ENCODE data around the gene TNFRSF17. TPM values are rescaled to one million over a fixed set of nuclear protein-coding genes. Genes with fewer than 3 reads are reported as not detected.

The TNFRSF17 gene
- total RNA-seq, 4 donors from 2014 or later = not detected

DNA sequence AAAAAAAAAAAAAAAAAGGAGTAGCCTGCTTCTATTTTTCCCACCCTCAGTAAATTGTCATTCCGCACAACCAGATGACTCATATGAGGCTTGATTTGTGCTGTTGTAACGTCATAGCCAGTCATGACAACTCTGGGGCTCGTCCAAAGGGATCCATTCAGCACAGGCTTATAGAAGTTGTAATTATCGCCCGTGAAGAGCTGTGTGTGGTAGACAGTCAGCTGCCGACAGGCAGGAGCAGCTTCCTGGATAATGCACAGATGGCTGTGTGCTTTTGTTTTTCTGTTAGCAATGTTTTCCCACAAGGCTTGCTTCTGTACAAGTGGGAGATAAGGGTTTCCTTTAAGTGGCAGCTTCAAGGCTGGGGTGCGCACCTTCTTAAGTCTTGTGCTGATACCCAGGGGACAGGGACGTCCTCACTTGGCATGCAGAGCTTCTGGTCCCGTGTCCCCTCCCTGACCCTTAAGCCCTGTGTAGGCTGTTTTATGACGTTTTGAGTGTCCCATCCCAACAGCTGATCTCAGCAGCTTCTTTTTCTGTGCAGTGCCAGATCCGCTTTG is 37.5 kb downstream of the TNFRSF17 start:
- Histone ChIP-seq H3K9me3 (no peaks in the 10 kb centered on the region), H3K27ac (peak overlapping the region in 1 of 4 donors; percentile 25), H3K27me3 (no peaks in the 10 kb centered on the region), H3K4me3 (no peak overlapping the region), H3K4me1 (peaks cover 1 to 6% of the 10 kb centered on the region in 2 donors), H3K36me3 (peaks cover 0 to 19% of the 10 kb centered on the region in 2 donors)
- TF ChIP-seq POLR2A (IDR thresholded peaks at IDR 0.05) = no peak
- TF ChIP-seq, protein P1, sequence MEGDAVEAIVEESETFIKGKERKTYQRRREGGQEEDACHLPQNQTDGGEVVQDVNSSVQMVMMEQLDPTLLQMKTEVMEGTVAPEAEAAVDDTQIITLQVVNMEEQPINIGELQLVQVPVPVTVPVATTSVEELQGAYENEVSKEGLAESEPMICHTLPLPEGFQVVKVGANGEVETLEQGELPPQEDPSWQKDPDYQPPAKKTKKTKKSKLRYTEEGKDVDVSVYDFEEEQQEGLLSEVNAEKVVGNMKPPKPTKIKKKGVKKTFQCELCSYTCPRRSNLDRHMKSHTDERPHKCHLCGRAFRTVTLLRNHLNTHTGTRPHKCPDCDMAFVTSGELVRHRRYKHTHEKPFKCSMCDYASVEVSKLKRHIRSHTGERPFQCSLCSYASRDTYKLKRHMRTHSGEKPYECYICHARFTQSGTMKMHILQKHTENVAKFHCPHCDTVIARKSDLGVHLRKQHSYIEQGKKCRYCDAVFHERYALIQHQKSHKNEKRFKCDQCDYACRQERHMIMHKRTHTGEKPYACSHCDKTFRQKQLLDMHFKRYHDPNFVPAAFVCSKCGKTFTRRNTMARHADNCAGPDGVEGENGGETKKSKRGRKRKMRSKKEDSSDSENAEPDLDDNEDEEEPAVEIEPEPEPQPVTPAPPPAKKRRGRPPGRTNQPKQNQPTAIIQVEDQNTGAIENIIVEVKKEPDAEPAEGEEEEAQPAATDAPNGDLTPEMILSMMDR (IDR thresholded peaks at IDR 0.05 in 4 of 5, conservative IDR thresholded peaks at IDR 0.05 in 1 of 5) = no peak
- DNase-seq = no peak
- intact Hi-C loops (cut with DNase I; ENCODE audit: low total_unique reads) = no loop called here
- no peak for ATAC-seq
- in situ Hi-C loops (cut with MboI; ENCODE audit: low sequenced_read_pairs in 4 of 4) = no loop called here

DNA sequence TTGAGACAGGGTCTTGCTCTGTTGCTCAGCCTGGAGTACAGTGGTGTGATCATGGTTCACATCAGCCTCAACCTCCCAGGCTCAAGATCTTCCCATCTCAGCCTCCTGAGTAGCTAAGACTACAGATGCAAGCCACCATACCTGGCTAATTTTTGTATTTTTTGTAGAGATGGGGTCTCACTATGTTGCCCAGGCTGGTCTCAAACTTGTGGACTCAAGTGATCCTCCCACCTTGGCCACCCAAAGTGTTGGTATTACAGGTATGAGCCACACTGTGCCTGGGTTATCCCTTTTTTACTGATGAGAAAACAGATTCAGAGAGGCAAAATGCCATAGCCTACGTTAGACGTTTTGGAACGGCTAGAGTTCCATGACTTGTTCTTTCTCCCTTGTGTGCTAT is 41.6 kb downstream of the TNFRSF17 start:
- no peak for ATAC-seq
- Histone ChIP-seq H3K27me3 (no peaks in the 10 kb centered on the region), H3K4me3 (no peak overlapping the region), H3K36me3 (peaks cover 0 to 19% of the 10 kb centered on the region in 2 donors), H3K9me3 (no peaks in the 10 kb centered on the region), H3K27ac (no peak overlapping the region), H3K4me1 (peaks cover 3% of the 10 kb centered on the region in 2 donors)
- no peak for DNase-seq
- intact Hi-C loops (cut with DNase I; ENCODE audit: low total_unique reads) (no loop called here), in situ Hi-C loops (cut with MboI; ENCODE audit: low sequenced_read_pairs in 4 of 4) (no loop called here)
- TF ChIP-seq, protein P1 (IDR thresholded peaks at IDR 0.05 in 4 of 5, conservative IDR thresholded peaks at IDR 0.05 in 1 of 5) = no peak
- TF ChIP-seq POLR2A (IDR thresholded peaks at IDR 0.05) = no peak

DNA sequence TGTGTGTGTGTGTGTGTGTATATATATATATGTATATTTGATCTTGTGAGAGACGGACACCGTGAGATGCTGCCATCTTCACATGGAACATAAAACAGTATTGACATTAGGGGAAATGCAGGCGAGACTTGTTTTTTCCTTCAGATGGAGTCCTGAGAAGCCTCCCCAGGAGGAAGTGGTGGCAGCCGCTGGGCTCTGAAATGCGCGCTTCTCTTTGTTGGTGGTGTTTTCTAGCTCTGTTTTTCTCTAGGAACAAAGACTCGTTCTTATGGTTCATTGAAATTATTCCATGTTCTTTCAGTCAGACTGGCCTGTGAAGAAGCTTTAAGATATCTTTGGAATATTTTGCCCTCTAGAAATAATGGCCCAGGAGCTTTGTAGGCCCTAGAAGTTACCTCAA is 44.5 kb downstream of the TNFRSF17 start:
- in situ Hi-C loops (cut with MboI; ENCODE audit: low sequenced_read_pairs in 4 of 4) (no loop called here), intact Hi-C loops (cut with DNase I; ENCODE audit: low total_unique reads) (no loop called here)
- Histone ChIP-seq H3K4me1 (peaks cover 9 to 11% of the 10 kb centered on the region in 2 donors), H3K27me3 (no peaks in the 10 kb centered on the region), H3K36me3 (peaks cover 0 to 5% of the 10 kb centered on the region in 2 donors), H3K9me3 (no peaks in the 10 kb centered on the region), H3K4me3 (no peak overlapping the region), H3K27ac (peak overlapping the region in 1 of 4 donors; percentile 18)
- no peak for TF ChIP-seq POLR2A (IDR thresholded peaks at IDR 0.05)
- TF ChIP-seq, protein P1 (IDR thresholded peaks at IDR 0.05 in 4 of 5, conservative IDR thresholded peaks at IDR 0.05 in 1 of 5) = no peak
- DNase-seq (no peak), ATAC-seq (no peak)

- H3K27me3 ChIP-seq = no peaks in the 10 kb centered on the region
- peaks cover 9 to 12% of the 10 kb centered on the region in 2 donors for H3K4me1 ChIP-seq
- no peak for DNase-seq
- H3K27ac ChIP-seq = peak overlapping the region in 3 of 4 donors; percentile 18 to 26 (median 25)
- intact Hi-C loops (cut with DNase I; ENCODE audit: low total_unique reads) (no loop called here), in situ Hi-C loops (cut with MboI; ENCODE audit: low sequenced_read_pairs in 4 of 4) (no loop called here)
- H3K4me3 ChIP-seq = no peak overlapping the region
- TF ChIP-seq, protein P1 (IDR thresholded peaks at IDR 0.05 in 4 of 5, conservative IDR thresholded peaks at IDR 0.05 in 1 of 5) = no peak
- no peak for TF ChIP-seq POLR2A (IDR thresholded peaks at IDR 0.05)
- peaks cover 0 to under 1% of the 10 kb centered on the region in 2 donors for H3K36me3 ChIP-seq
- no peaks in the 10 kb centered on the region for H3K9me3 ChIP-seq
- ATAC-seq = no peak
These were observed 44.9 kb downstream of the TNFRSF17 start for GRCh38 chr16:12009922-12010321.

Data from gastrocnemius medialis (tissue), 4 donors.